Dedifferentiated amniotic fluid mesenchymal stem cell (primary cell): ENCODE results near the gene CCDC85B.
"Not testable (repeated sequence)": the region's sequence is repeated elsewhere in the genome, so short reads cannot be mapped to it uniquely, and the experiment has no call there.

Experiments
- DNase-seq: peaks from one replicate; pipeline ENCODE4 v3.0.0-alpha.2; 2016; ENCODE audit errors: extremely low spot score

Gene CCDC85B

DNA sequence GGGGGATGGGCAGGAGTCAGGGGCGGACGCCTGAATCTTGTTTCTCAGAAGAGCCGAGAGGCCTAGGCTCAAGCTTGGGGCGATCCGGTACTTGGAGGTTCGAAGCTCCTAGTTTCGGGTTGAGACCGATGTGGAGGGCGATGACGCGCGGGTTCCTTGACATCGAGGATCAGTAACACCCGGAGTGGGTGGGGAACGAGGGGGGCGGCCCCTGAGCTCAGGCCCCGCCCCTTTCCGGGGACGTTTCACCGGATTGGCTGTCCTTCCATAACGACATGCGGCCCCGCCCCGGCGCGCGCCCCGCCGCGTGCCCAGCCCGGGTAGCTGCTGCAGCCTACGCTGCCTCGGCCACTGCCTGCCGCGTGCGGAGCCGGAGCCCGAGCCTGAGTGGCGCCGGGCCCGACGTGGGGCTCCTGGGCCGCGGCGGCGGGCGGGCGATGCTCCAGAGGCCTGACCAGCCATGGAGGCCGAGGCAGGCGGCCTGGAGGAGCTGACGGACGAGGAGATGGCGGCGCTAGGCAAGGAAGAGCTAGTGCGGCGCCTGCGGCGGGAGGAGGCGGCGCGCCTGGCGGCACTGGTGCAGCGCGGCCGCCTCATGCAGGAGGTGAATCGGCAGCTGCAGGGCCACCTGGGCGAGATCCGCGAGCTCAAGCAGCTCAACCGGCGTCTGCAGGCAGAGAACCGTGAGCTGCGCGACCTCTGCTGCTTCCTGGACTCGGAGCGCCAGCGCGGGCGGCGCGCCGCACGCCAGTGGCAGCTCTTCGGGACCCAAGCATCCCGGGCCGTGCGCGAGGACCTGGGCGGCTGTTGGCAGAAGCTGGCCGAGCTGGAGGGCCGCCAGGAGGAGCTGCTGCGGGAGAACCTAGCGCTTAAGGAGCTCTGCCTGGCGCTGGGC lies at the start of gene CCDC85B:
CCDC85B (plus strand) TSS at position 350 of the 895 bp plus-strand sequence; CDS start at position 461, 111 bp downstream.
- peak; percentile 95 for DNase-seq

DNA sequence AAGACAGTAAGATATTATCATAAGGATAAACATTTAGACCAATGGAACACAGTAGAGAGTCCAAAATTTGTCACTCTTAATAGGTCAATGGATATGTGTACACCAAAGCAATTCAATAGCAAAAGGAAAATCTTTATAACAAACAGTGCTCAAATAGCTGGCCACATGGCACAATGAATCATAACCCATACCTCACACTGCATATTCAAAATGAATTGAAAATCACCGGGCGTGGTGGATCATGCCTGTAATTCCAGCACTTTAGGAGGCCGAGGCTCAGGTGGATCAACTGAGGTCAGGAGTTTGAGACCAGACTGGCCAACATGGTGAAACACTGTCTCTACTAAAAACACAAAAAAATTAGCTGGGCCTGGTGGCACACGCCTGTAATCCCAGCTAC lies 48.3 kb upstream of the CCDC85B start:
- no peak for DNase-seq

- no peak for DNase-seq
These were observed 46.7 kb upstream of the CCDC85B start for GRCh38 chr11:65843811-65844210.

DNA sequence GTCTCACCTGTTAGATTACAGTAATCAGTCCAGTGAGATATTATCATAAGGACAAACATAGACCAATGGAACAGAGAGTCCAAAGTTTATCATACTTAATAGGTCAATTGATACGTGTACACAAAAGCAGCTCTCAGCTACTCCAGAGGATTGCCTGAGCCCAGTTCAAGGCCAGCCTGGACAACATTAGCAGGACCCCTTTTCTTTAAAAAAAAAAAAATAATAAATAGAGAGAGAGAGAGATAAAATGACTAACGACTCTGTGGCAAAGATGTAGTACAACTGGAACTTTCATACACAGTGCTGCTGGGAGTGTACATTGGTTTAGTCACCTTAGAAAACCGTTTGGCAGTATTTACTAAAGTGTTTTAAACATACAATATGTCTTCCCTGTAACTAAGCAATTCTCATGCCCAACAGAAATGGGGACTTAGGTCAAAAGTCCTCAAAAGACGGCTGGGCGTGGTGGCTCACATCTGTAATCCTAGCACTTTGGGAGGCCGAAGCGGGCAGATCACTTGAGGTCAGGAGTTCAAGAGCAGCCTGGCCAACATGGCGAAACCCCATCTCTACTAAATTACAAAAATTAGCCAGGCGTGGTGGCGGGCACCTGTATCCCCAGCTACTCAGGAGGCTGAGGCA lies 46.1 kb upstream of the CCDC85B start:
- no peak for DNase-seq

DNA sequence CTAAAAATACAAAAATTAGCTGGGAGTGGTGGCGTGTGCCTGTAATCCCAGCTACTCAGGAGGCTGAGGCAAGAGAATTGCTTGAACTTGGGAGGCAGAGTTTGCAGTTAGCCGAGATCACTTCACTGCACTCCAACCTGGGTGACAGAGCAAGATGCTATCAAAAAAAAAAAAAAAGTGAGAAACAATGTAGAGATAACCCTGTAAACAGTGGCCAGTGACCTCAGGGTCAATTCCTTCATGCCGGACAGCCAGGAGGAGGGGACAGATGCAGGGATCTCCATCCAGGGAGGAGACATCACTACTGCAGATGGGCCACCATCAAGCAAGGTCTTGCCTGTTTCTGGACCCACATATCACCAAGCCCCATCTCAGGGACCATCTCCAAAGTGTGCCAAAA lies 42.7 kb upstream of the CCDC85B start:
- DNase-seq, result no peak

DNA sequence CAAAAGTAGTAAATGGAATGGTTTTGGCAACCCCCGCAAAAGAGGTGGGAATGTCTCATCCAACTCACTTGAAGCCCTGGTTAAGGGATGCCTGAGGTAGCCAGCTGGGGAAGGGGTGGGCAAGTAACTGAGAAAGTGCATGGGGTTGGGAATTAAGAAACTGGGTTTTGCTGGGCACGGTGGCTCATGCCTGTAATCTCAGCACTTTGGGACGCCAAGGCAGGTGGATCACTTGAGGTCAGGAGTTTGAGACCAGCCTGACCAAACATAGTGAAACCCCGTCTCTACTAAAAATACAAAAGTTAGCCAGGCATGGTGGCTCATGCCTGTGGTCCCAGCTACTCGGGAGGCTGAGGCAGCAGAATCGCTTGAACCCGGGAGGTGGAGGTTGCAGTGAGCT lies 41.8 kb upstream of the CCDC85B start:
- DNase-seq, result not testable (repeated sequence)

DNA sequence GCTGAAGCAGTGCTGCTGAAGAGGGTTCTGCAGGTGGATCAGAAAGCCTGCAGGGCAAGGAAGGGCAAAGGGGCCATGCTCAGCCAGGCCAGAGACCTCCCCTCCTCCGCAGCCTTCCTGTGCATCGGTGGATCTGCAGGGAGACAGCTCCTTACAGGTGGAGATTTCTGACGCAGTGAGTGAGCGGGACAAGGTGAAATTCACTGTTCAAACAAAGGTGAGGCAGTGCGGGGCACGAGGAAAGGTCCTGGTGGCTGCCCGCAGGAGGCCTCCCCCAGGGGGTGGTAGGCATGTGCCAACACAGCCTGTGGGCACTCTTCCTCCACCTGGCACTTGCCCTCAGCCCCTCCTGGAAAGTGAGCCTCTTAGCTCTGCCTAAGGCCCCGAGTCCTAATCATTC lies 41.1 kb upstream of the CCDC85B start:
- DNase-seq, result no peak

DNA sequence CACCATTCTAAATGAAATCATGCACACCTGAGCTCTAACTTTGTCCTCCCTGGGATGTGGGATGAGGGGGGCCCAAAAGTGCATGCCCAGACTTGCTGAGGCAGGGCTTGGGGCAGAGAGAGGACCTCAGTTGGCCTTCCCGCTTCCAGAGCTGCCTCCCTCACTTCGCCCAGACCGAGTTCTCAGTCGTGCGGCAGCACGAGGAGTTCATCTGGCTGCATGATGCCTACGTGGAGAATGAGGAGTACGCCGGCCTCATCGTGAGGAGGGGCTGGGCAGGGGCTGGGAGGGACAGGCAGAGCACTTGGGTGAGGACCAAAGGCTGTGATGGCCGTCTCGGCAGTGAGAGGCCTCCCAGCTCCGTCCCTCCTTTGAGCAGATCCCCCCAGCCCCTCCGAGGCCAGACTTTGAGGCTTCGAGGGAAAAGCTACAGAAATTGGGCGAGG lies 40.7 kb upstream of the CCDC85B start:
- DNase-seq, result no peak

GRCh38 chr11:65850217-65851082 lies 40.0 kb upstream of the CCDC85B start:
- no peak for DNase-seq

- DNase-seq, result no peak
These were observed 39.3 kb upstream of the CCDC85B start for GRCh38 chr11:65851083-65851579.

DNA sequence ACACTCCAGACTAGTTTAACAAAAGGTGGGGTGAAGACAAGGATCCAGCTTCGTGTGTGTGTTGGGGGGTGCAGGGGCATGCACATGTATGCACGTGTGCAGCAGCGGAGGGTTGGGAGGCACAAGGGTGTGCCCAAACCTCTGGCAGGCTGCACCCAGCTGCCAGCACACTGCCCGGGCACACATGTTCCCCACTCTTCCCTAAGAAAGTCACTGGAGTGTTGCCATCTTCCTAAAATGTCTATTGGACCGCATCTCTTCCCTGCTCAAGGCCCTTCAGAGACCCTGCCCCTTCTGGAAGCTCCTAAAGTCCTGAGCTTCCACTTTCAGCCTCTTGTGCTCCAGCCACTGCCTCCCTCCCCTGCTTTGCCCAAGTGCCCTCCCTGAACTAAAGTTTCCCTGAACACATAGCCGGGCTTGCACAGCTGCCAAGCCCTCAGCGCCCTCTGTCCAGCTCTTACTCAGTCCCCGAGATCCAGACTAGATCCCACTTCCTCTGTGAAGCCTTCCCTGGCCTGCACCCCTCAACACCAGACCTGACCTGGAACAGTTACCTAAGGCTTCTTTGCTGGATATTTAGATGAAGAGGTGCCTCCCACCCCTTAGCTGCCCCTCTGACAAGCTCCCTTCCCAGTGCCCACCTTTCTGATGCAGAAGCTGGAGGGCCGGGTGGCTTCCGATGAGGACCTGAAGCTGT lies 38.5 kb upstream of the CCDC85B start:
- no peak for DNase-seq

GRCh38 chr11:65852508-65853245 lies 37.8 kb upstream of the CCDC85B start:
- no peak for DNase-seq

- no peak for DNase-seq
These were observed 37.1 kb upstream of the CCDC85B start for GRCh38 chr11:65853246-65853979.

- DNase-seq, result no peak
These were observed 36.3 kb upstream of the CCDC85B start for GRCh38 chr11:65854161-65854592.

DNA sequence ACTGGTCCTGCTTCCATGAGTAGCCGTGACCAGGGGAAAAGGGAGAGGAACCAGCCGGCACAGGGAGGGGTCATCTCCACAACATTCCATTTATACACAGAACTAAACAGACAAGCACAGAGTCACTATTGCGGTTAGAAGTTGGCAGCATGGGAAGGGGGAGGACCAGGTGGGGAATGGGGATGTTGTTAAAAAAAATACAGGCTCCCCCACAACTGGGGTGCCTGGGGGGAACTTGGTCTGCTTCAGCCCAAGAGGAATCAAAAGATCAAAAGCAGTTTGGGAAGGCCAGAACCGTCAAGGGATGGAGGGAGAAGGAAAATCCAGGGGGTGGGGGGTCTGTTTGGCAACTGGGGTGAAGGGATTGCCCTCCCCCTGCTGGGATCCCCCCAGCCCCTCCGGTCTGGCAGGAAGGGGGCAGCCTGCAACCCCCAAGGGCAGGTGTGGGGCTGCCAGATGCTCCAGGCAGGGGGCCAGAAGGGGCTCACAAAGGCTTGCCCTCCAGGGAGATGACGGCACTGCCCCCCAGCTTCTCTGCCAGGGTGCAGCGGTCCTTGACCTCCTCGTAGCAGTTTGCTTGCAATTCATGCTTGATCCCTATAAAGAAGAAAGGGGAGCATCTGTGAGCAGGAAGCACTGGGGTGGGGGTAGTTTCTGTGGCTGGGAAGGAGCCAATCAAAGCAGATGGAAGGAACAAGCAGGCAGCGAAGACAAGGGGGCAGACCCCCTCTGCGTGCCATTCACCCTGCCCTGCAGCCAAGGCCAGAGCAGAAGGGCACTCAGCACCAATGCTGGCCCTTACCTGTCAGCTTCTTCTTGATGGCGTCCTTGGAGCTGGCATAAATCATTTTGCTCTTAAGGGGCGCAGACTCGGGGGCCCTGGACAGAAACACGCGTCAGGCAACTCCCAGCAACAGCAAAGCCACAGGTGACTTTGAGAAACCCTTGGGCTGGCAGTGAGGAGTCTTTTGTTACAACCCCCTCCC lies 35.3 kb upstream of the CCDC85B start:
- no peak for DNase-seq

GRCh38 chr11:65855927-65856363 lies 34.5 kb upstream of the CCDC85B start:
- DNase-seq, result no peak

DNA sequence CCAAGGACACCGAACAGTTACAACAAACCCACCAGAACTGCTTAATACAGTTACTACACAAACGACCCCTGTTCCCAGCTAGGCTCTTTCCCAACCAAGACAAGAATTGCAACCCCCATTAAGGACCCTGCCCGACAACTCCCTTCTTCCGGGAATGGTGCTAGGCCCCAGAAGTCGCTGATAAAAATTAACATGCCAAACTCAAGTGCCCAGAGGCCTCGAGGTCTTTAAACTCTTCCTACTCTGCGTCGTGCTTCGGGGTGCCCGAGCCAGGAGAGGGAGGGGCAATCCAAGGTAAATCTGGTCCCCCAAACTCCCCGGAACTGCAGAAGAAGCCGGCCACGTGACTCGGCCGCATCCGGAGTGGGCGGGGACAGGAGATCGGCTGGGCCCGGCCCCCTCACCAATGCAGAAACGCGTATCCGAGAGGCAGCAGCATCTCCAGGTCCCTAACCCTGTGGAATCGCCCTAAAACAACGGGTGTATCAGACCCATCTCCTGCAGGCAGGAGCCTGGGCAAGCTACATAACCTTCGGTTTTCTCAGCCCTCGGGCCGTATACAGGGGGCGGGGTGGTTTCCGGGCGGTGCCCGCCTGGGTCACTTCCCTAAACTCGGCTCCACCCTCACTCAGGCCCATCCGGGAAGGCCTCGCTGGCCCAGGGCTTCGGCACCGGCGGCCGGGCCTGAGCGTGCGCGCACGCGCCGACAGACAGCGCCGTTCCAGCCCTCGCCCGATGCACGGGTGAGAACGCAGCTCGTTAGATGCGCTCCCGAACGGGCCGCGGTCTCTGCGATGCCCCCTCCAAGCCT lies 33.6 kb upstream of the CCDC85B start:
- peak; percentile 56 for DNase-seq

DNA sequence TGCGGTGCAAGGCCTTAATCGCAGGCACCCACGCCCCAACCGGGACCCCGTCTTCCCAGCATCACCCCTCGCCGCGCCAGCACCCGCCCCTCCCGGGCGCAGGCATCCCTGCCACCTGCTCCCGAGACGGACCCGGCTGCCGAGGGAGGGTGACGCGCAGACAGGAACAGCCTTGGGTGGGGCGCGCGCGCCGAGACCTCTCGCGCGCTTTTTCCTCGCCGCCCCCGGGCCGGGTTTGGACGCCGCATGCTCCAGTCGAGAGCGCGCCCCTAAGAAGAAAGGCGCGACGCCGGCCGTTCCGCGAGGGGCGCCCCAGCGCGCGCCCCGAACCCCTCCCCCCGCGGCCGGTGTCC lies 33.0 kb upstream of the CCDC85B start:
- DNase-seq, result no peak
